IPS DF 19.7 (cell line): ENCODE data around the gene LINGO1.

Source experiments
- DNase-seq: peaks from one replicate; pipeline ENCODE4 v3.0.0-alpha.2; 2013; ENCODE audit warnings: low read depth, low spot score

Gene LINGO1

GRCh38 chr15:77633134-77633912 lies 611 bp upstream of the LINGO1 start:
- no peak for DNase-seq

DNA sequence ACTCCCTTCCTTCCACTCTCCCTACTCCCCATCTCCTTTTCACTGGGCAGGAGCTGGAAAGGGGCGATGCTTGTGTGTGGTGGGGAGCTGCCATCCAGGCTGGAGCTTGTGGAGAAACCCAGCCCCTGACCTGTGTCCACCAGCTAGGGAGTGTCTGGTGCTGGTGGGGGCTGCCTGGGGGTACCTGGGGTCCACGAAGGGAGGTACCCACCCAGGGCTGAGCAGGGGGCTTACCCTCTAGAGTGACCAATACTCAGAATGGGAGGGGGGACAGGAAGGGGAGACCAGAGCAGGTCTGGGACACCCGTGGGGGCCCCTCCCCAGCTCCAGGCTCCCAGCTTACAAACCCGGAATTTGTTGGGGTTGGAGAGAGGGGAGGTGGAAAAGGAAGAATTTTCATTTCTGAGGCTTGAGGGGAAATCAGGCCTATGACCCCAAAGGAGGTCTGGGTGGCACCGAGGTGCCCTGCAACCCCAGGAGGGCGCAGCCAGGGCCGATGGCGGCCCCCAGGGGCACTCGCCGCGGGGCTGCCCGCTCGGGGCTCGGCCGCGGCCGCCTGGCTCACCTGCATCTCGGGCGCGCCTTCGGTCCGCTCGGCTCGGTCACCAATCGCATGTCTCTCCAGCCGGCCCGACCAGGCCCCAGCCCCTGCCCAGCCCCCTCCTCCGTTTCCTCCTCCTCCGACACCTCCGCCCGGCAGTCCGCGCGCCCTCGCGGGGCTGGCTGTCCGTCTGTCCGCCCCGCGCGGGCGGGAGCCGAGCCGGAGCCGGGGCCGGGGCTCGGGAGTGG lies 773 bp downstream of the LINGO1 start:
- no peak for DNase-seq

DNA sequence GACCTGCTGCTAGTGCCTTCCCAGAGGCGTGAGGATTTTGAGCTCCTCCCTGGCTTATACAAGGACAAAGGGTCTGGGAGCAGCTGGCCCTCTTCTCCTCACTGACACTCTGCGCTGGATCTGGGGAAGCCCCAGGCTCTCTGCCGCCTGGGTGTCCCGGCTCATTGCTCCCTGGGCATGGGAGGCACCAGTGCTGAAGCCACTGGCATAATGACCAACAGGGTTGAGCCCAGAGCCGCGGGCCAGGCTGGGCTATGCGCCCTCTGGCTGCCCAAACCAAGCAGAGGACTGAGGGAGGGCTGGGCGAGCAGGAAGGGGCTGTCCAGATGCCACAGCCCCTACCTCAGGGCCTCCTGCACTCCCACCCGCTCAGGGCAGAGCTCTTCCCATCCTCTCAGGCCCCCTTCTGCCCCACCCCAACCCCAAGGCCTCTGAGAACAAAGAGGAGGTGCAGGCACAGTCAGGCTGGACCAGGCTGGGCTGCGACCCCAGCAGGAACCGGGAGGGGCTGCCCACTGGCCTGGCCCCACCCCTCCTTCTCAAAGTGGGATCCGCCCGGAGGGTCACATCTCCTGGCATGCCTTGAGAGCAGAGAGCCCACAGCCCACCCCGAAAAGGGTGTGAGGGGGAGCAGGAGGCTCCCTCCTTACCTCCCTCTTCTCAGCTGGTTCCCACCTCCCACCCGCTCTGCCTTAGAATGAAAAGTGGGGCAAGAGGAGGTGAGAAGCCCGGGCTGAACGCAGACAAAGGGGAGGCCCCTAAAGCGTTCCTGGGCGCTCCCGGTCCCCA lies 1.6 kb downstream of the LINGO1 start:
- DNase-seq, result no peak

DNA sequence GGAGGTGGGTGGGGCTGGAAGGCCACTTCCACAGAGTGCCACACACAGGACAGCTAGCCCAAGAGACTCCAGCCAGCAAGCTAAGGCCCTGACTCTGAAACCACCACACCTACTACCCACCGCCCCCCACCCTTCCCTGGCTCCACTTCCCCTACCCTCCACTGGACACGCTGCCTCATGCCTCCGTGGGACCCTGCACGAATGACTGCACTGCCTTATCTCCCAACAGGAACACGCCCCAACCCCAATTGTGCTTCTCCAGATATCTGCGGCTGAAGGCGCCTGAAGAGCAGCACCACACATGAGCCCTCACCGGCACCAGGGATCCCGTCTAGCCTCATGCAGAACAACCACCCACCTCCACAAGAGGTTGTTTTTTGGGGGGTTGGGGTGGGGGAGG lies 2.7 kb downstream of the LINGO1 start:
- DNase-seq, result no peak

DNA sequence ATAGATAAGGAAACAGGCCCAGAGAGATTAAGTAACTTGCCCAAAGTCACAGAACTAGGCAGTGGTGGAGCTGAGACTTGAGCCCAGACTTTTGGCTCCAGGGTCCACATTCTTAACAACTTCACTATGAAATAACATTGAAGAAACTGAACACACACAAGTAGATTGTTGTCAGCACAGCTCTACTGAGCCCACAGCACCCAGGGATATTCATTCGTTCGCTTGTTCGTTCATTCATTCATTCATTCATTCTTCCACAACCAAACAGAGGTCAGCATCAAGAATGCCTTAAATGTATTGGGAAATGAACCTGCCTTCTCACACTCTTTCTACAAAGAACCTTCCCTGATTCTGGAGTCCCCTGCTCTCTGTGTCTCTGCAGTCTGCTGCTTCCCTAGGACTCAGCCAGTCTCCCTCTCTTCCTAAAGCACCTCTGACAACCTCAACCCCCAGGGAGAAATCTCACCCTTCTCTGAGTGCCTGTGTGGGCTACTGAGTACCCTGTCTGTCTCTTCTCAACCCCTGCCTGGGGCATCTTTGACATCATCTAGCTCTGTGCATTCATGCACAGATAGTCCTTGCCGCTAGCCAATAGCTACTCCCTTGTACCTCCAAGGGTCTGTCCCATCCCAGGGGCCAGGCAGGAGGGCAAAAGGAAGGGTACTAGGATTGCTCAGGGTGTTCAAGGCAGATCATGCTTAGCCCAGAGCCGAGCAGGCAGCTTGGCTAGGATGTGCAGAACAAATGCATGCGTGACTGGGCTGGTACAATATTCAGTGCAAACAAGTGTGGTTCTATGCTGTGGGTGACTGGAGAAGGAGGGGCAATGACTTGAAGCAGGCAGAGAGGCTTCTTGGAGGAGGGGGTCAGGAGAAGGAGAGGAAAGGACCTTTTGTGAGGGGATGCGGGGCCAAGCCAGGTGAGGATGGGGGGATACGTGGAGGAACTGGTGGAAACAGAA lies 3.4 kb downstream of the LINGO1 start:
- no peak for DNase-seq

DNA sequence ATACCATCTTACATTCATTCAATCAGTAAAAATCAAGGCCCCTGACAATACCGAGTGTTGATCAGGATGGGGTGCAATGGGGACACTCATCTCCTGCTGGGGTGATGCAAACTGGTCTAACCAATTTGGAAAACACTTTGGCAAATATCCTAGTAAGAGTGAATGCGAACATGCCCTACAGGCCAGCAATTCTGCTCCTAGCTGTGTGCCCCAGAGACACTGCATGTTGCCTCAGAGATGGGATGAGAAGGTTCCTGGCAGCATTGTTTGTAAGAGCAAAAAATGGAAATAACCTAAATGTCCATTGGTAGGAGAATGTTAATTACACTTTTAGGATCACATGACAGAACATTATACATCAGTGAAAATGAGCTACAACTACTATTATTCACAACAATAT lies 4.7 kb downstream of the LINGO1 start:
- no peak for DNase-seq

- no peak for DNase-seq
Observed at GRCh38 chr15:77627581-77627980, 5.1 kb downstream of the LINGO1 start.

DNA sequence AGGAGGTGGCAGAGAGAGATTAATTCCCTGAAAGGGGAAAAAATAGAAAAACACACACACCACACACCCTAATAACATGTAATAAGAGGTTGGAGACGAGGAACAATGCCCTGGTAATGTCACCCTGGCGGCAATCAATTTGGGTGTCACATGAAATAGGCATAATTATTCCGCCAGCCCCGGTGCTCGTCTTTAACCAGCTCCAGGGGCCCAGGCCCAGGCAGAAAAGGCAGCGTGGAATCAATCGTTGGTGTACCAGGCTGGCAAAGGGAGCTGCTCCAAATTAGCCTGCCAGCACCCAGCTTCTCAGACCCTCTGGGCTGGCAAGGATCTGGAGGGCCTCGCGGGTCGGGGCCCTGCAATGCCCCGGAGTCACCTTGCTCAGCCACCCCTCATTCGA lies 5.6 kb downstream of the LINGO1 start:
- no peak for DNase-seq

- DNase-seq, result no peak
Observed at GRCh38 chr15:77626002-77626401, 6.7 kb downstream of the LINGO1 start.

GRCh38 chr15:77625376-77625775 lies 7.3 kb downstream of the LINGO1 start:
- DNase-seq, result no peak

GRCh38 chr15:77624868-77625267 lies 7.8 kb downstream of the LINGO1 start:
- DNase-seq, result no peak

DNA sequence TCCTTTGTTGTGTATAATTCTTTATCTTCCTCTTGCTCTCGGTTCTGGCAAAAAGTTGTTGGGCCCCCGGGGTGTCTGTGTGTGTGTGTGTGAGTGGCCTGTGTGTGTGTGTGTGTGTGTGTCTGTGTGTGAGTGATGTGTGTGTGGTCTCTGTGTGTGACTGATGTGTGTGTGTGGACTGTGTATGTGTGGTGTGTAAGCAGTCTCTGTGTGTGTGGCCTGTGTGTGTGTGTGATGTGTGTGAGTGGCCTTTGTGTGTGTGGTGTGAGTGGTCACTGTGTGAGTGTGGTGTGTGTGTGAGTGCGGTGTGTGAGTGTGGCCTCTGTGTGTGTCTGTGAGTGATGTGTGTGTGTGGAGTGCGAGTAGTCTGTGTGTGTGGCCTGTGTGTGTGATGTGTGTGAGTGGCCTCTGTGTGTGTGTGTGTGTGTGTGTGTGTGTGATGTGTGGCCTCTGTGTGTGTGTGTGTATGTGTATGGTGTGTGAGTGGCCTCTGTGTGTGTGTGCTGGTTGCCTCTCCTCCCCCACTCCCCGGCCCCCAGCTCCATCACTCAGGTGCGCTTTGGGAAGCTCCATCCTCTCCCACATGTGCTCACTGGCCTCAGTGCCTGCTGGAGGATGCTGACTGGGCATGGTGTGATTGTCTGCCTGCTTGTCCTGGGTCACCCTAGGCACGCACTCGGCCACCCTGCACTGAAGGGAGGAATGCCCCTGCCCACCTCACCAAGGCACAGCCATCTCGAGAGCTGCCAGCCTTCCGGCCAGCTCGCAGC lies 8.8 kb downstream of the LINGO1 start:
- DNase-seq, result no peak

GRCh38 chr15:77622934-77623754 lies 9.6 kb downstream of the LINGO1 start:
- DNase-seq, result no peak

- no peak for DNase-seq
Observed at GRCh38 chr15:77622209-77622933, 10.3 kb downstream of the LINGO1 start.

- DNase-seq, result no peak
Observed at GRCh38 chr15:77621847-77622208, 10.9 kb downstream of the LINGO1 start.

DNA sequence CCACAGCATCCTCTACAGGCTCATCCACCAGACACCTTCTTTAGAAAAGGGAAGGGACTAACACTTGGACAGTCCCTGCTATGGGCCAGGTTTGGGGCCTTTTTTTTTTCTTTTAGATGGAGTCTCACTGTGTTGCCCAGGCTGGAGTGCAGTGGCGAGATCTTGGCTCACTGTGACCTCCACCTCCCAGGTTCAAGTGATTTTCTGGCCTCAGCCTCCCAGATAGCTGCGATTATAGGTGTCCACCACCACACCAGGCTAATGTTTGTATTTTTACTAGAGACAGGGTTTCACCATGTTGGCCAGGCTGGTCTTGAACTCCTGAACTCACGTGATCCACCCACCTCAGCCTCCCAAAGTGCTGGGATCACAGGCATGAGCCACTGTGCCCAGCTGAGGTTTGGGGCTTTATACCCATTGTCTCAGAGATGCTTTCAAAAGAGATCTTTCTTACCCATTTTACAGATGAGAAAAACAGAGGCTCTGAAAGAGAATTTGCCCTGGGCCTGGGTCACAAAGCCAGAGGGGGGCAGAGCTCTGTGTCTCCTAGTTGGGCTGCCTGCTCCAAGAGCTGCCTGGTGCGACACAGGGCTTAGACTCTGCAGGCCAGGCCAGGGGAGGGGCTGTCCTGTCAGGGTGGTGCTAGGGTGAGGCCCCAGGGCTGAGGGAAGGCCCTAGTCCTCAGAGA lies 11.6 kb downstream of the LINGO1 start:
- no peak for DNase-seq

- no peak for DNase-seq
Observed at GRCh38 chr15:77620297-77620696, 12.4 kb downstream of the LINGO1 start.

GRCh38 chr15:77619883-77620282 lies 12.8 kb downstream of the LINGO1 start:
- DNase-seq, result no peak
